ENCODE results near the gene GAB4. TPM values are rescaled to one million over a fixed set of nuclear protein-coding genes. Genes with fewer than 3 reads are reported as not detected.

Gene GAB4
- total RNA-seq, 2 experiments from 2014 or later = not detected

- peaks cover 3% of the 10 kb centered on the region for H3K4me1 Mint-ChIP-seq (ENCODE audit: low read depth)
- no peak for TF ChIP-seq CTCF (IDR thresholded peaks at IDR 0.05)
- ChIA-PET POLR2A (no interaction called here), CTCF (no interaction called here)
- H3K9me3 Mint-ChIP-seq = no peaks in the 10 kb centered on the region
- DNase-seq = no peak
- no peak overlapping the region for H3K27ac Mint-ChIP-seq
- H3K27me3 Mint-ChIP-seq = no peaks in the 10 kb centered on the region
- H3K36me3 Mint-ChIP-seq (ENCODE audit: low read depth) = no peaks in the 10 kb centered on the region
- no peak overlapping the region for H3K4me3 Mint-ChIP-seq
- no peak for ATAC-seq
- intact Hi-C loops (cut with micrococcal nuclease) = loop anchor here (10.0 kb wide), 1 partner anchor 84 kb away; no protein-coding TSS in a partner anchor
These were observed 47.7 kb downstream of the GAB4 start for GRCh38 chr22:16960220-16960883.

- Mint-ChIP-seq H3K27ac (no peak overlapping the region), H3K4me3 (no peak overlapping the region), H3K4me1 (ENCODE audit: low read depth) (peaks cover 3% of the 10 kb centered on the region), H3K9me3 (no peaks in the 10 kb centered on the region), H3K36me3 (ENCODE audit: low read depth) (no peaks in the 10 kb centered on the region), H3K27me3 (no peaks in the 10 kb centered on the region)
- intact Hi-C loops (cut with micrococcal nuclease) = no loop called here
- ATAC-seq (no peak), DNase-seq (no peak)
- ChIA-PET POLR2A (no interaction called here), CTCF (no interaction called here)
- TF ChIP-seq CTCF (IDR thresholded peaks at IDR 0.05) = no peak
These were observed 48.6 kb downstream of the GAB4 start for GRCh38 chr22:16959345-16959930.

- ChIA-PET POLR2A (no interaction called here), CTCF (no interaction called here)
- TF ChIP-seq CTCF (IDR thresholded peaks at IDR 0.05) = no peak
- DNase-seq = no peak
- ATAC-seq = no peak
- no peaks in the 10 kb centered on the region for H3K27me3 Mint-ChIP-seq
- H3K4me3 Mint-ChIP-seq = no peak overlapping the region
- H3K27ac Mint-ChIP-seq = no peak overlapping the region
- no peaks in the 10 kb centered on the region for H3K36me3 Mint-ChIP-seq (ENCODE audit: low read depth)
- H3K4me1 Mint-ChIP-seq (ENCODE audit: low read depth) = peaks cover 3% of the 10 kb centered on the region
- intact Hi-C loops (cut with micrococcal nuclease) = no loop called here
- no peaks in the 10 kb centered on the region for H3K9me3 Mint-ChIP-seq
These were observed 49.5 kb downstream of the GAB4 start for GRCh38 chr22:16958475-16958874.

- Mint-ChIP-seq H3K27me3 (no peaks in the 10 kb centered on the region), H3K9me3 (no peaks in the 10 kb centered on the region), H3K27ac (no peak overlapping the region), H3K4me1 (ENCODE audit: low read depth) (peaks cover 3% of the 10 kb centered on the region), H3K36me3 (ENCODE audit: low read depth) (no peaks in the 10 kb centered on the region), H3K4me3 (no peak overlapping the region)
- DNase-seq (no peak), ATAC-seq (no peak)
- intact Hi-C loops (cut with micrococcal nuclease) = no loop called here
- ChIA-PET CTCF (no interaction called here), POLR2A (interaction anchor here (0.7 kb wide), 1 partner anchor 14 kb away, joined by 4 read pairs; no protein-coding TSS in a partner anchor)
- no peak for TF ChIP-seq CTCF (IDR thresholded peaks at IDR 0.05)
These were observed 50.2 kb downstream of the GAB4 start for GRCh38 chr22:16957781-16958180.

- no peaks in the 10 kb centered on the region for H3K27me3 Mint-ChIP-seq
- ChIA-PET POLR2A (no interaction called here), CTCF (no interaction called here)
- H3K36me3 Mint-ChIP-seq (ENCODE audit: low read depth) = no peaks in the 10 kb centered on the region
- ATAC-seq = no peak
- H3K4me3 Mint-ChIP-seq = no peak overlapping the region
- no peaks in the 10 kb centered on the region for H3K9me3 Mint-ChIP-seq
- H3K27ac Mint-ChIP-seq = no peak overlapping the region
- intact Hi-C loops (cut with micrococcal nuclease) = no loop called here
- peaks cover 3% of the 10 kb centered on the region for H3K4me1 Mint-ChIP-seq (ENCODE audit: low read depth)
- DNase-seq = no peak
- no peak for TF ChIP-seq CTCF (IDR thresholded peaks at IDR 0.05)
These were observed 51.7 kb downstream of the GAB4 start for GRCh38 chr22:16956290-16956689.
